Dedifferentiated amniotic fluid mesenchymal stem cell (primary cell): ENCODE measurements around the gene DCP1A.
"Not testable (repeated sequence)": the region's sequence is repeated elsewhere in the genome, so short reads cannot be mapped to it uniquely, and the experiment has no call there.

Experiments
- DNase-seq: peaks from one replicate; pipeline ENCODE4 v3.0.0-alpha.2; 2016; ENCODE audit errors: extremely low spot score

The DCP1A gene

DNA sequence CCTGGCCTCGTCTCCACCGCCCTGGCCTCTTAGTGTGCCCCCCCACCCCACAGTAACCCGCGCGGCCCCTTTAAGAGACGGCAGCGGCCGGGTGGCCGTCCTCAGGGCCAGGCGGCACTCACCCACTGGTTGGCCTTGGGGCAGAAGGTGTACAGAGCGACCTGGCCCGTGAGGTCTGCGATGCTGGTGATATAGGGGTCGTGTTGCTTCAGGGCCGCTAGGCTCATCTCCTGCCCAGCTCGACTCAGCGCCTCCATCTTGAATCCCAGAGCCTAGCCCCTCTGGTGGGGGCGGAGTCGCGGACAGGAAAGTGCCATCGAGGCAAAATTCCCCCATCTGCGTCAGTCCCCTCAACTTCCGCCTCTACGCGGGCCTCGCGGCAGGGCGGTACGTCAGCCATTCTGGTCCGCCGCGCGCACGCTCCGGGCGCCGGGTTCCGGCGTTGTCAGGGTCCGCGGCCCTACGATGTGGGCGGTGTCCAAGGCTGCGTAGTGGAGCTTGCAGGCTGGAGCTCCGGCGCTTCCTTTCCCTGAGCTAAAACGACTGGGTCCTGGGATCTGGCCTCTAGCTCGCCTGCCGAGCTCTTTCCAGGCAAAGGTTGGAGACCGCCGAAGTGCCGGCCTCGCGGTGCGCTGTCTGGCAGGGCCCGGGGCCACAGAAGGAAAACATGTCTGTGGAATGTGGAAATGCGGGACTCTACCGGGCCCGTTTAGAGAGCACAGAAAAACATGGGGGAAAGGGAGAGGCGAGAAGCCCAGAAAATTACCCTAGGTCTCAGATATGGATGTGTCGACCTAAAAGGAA is at the start of gene DCP1A:
TSS of gene DCP1A (minus strand) at position 283 of the 804 bp plus-strand sequence. CDS start at position 257, 26 bp downstream.
- DNase-seq, result peak; percentile 96

DNA sequence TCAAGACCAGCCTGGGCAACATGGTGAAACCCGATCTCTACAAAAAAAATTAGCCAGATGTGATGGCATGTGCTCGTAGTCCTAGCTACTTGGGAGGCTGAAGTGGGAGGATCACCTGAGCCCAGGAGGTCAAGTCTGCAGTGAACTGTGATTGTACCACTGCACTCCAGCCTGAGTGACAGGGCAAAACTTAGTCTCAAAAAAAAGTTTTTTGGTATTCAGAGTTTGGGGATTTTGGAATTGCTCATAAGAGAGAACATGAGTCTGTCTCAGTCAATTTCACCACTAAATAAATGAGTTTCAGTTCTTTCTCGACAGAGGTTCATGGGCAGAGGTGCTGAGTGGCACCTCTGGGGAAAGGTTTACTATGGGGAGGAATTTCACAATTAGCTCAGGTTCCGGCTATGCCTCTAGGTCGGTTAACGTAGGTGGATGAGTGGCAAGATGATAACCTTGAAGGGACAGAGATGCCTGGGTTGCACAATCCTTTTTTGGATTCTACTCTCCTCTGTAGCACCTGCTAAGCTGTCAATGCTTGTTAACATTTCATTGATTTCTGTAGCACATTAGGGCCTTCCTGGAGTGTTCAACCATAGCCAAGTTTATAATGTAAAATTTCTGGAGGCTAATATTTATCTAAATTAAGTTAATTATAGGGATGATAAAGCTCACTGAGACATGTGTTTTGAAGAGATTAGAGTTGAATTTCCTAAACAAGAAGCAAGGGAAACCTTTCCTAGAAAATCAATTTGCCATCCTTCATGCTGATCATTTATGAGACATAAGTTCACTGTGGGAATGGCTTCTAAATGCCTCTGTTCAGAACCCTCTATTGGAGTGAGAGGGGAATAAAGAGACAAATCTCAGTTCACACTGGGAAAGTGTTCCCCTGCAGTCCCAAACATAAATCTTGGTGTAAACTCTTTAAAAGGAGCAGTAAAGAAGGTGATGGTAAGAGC is 37.4 kb upstream of the DCP1A start:
- DNase-seq, result no peak

DNA sequence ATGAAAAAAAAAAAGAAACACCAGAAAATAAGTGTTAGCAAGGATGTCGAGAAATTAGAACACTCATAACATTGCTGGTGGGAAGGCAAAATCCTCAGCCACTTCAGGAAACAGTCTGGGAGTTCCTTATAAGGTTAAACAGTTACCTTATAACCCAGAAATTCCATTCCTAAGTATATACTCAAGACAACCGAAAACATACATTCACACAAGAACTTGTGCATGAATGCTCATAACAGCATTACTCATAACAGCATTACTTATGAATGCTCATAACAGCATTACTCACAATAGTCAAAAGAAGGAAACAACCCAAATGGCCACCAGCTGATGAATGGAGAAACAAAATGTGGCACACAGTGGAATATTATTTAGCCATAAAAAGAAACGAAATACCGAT is 34.8 kb upstream of the DCP1A start:
- no peak for DNase-seq

DNA sequence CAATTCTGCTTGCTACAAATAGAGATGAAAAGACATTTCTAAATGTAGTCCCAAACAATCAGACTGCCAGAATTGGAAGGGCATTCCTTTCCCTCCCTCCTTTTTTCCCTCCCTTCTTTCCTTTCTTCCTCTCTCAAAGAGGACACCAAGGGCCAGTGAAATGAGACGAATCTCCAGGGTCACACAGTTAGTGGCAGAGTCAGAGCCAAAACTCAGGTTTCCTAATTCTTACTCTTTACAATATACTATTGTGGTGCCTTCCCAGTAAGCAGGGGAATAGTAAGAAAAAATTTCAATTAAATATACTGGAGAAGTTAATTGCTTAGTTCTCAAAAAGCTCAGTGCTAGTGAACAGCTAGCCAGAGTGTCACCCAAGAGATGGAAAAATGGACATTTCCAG is 33.0 kb upstream of the DCP1A start:
- DNase-seq, result no peak

DNA sequence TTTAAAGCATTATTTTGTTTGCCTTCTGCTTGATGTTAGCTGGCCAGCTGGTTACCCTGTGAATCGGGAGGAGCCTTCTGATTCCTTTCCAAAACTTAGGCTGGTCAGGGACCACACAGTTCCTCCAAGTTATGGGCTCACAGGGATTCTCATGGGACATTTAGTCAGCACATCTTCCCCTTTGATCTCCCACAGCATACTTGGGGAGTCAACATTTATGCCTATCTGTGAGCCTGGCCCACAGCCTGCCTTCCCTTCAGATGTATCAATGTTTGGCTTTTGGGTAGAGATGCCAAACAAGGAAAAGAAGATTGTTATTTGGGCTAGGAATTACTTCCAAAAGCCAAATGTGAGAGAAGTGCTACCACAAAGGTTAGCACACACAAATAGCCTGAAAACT is 32.6 kb upstream of the DCP1A start:
- no peak for DNase-seq

DNA sequence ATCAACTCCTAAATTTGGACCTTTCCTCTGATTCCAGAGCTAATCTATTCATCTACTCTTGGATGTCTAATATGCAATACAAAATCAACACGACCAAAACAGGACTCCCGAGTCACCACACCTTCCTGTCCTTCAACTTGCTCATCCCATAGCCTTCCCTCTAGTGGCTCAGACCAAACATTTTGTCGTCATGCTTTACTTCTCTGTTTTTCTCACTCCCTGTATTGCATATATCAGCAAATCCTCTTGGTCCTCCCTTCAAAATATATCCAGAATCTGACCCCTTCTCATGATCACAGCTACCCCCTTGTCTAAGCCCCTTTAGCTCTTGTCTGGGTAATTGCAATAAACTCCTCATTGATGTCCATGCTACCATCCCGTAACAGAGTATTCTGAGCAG is 30.5 kb upstream of the DCP1A start:
- no peak for DNase-seq

DNA sequence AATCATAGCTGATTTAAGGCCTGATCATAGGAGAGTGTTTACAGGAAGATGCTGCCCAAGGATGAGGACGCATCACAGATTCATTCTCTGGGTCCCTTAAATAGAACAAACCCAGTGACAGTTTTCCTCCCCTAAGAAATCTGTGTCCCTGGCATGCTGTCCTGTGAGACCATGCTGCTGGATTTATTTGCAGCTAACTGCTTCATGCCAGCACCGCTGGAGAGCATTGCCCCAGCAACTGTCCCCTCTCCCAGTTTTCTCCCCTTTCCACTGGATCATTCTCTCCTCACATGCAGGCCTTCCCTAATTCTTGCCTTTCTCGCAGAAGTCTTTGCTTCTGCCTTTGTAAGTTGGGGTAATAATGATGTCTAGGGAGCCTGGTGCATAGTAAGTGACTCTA is 29.3 kb upstream of the DCP1A start:
- no peak for DNase-seq

DNA sequence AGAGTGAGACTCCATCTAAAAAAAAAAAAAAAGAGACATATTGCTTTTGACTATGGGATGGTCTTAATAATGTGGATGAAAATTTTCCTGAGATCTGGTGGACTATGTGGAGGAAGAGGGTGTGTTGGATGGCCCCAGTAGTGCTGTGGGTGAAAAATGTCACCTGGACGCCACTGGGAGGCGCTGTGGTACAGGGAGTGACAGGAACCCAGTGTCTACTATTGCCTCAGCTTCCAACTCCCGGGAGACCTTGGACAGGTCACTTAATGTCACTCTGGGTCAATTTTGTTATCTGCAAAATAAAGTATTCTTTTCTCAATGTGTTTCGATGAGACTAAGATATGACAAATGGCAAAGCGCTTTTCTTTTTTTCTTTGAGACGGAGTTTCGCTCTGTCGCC is 27.7 kb upstream of the DCP1A start:
- no peak for DNase-seq

DNA sequence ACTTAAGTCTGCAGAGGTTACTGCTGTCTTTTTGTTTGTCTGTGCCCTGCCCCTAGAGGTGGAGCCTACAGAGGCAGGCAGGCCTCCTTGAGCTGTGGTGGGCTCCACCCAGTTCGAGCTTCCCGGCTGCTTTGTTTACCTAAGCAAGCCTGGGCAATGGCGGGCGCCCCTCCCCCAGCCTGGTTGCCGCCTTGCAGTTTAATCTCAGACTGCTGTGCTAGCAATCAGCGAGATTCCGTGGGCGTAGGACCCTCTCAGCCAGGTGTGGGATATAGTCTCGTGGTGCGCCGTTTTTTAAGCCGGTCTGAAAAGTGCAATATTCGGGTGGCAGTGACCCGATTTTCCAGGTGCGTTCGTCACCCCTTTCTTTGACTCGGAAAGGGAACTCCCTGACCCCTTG is 23.4 kb upstream of the DCP1A start:
- not testable (repeated sequence) for DNase-seq

DNA sequence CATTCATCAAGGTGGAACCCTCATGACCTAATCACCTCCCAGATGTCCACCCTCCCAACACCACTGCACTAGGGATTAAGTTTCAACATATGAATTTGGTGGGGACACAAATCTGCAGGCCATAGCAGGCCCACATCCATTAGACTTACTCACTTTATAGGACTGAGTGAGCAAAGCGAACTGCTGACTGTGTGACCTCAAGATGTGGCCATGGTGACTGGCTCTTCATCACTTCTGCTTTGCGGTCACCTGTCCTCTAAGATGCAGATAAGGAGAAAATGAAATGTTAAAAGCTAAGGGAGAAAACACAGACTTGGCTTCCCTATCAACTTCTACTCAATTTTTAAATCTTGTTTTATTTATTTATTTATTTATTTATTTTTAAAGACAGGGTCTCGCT is 14.5 kb upstream of the DCP1A start:
- no peak for DNase-seq

DNA sequence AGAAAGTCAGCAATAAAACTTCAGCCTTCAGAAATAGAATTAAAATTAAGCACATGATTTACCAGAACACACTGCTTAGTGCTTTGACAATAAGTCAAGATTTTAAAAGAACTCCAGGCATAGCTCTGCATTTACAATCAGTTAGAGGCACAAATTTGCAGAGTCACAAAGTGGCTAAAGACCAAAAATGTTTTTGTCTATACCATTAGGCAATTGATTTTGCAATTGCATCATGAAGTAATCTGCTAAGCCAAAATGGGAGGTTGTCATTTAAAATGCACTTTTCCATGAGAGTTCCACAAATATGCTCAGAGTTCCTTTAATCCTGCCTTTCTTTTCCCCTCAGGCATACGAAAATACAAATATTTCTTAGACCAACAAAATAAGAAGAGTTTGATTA is 10.1 kb upstream of the DCP1A start:
- peak; percentile 47 for DNase-seq

DNA sequence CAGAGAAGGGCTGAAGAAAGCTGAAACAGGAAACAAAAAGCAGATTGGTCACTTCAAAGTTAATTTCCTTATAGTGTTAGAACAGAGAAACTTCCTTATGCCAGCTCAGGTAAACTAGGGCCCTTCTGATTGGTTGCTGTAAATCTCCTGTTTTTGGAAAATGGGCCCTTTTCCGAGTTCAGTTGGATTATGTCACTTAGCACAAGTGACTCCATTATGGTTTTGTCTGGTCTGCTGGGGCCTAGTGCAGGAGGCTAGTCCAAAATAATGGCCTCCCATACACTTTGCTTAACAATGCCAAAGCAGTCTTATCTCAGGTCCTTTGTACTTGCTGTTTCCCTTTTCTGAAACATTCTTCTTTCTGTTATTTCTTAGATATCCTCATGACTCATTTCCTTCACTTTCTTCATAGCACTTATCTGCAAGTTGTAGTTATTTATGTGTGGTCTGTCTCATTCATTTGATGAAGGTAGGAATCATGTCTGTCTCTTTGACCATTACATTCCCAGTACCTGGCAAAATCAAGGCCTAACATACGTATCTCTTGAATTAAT is 7.7 kb upstream of the DCP1A start:
- no peak for DNase-seq

DNA sequence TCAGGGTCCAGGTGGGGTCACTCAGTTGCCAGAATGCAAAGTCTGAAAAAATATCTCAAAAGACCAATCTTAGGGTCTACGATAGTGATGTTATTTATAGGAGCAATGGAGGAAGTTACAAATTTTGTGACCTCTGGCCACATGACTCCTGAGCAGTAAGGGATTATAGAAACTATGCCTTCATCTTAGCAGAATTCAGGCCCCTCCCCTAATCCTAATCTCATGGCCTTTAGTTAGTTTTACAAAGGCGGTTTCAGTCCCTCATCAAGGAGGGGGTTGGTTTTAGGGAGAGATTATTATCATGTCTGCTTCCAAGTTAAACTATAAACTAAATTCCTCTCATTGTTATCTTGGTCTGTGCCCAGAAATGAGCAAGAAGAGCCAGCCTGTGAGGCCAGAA is 5.9 kb upstream of the DCP1A start:
- no peak for DNase-seq

DNA sequence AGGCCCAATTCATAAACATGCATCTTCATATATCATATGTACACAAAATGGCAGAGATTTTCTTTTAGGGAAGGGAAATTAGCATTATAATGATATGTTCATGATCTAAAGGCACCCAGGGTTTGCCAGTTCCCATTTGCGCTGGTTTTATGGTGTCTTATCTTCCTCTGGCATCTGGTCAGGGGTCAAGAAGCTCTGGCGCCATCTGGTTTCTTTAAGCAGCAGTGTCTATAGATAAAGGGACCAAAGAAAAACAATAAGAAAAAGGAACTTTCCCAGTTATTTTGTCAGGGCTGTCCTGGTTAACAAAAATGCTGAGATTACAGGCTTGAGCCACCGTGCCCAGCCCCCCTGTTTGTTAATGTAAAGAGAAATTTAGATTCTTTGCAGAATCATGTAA is 3.3 kb upstream of the DCP1A start:
- DNase-seq, result no peak

DNA sequence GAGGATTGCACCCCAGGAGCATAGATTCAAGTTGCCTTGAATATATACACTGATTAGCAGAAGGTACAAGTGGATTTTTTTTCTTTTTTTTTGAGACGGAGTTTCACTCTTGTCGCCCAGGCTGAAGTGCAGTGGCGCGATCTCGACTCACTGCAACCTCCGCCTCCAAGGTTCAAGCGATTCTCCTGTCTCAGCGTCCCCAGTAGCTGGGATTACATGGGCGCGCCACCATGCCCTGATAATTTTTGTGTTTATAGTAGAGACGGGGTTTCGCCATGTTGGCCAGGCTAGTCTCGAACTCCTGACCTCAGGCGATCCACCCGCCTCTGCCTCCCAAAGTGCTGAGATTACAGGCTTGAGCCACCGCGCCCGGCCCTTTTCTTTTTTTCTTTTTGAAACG is 775 bp upstream of the DCP1A start:
- DNase-seq, result not testable (repeated sequence)

DNA sequence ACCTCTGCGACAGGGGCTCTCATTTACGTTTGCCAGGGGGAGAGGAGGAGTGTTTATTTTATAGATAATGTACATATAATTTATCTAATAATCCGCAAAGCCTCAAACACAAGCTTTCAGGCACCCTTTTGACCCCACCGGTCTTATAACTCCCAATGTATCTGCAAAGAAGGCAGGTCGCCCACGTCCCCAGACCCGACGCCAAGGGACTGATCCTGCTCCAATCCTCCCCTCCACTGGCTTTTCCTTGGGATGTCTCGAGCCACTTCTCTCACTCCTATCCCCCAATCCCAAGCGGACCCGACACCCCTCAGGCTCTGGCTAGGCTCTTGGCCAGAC is 452 bp downstream of the DCP1A start:
- DNase-seq, result no peak

DNA sequence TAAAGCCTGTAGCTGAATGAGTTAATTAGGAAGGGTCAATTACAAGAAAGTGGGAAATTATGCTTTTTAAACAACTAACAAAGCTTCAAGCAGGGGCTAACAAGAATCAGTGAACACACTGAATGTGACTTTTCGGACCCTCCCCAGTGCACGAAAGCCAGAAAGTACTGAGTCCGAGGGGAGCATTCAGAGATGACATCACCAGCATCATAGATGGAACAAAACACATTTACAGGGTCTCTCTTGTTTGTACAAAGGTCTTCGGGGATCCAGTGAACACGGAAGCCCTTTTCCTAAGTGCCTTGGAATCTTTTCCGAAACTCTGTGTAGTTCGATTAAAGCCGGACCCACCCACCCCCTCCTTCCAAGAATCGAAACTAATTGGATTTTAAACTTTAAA is 829 bp downstream of the DCP1A start:
- DNase-seq, result no peak

DNA sequence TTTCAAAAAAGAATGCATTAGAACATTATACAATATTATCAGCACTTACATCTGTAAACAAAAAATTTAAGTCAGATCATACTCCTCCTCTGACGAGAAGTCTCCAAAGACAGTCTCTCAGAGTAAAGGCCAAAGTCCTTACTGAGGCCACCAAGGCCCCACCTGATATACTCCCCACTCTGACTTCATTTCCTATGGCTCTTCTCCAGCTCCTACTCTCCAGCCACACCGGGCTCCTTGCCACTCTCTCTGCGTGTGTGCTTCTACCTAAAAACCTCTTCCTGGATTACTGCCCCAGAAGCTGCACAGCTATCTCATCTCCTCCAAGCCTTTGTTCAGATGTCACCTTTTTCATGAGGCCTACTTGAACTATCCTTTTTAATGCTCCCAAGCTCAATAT is 5.0 kb downstream of the DCP1A start:
- no peak for DNase-seq

DNA sequence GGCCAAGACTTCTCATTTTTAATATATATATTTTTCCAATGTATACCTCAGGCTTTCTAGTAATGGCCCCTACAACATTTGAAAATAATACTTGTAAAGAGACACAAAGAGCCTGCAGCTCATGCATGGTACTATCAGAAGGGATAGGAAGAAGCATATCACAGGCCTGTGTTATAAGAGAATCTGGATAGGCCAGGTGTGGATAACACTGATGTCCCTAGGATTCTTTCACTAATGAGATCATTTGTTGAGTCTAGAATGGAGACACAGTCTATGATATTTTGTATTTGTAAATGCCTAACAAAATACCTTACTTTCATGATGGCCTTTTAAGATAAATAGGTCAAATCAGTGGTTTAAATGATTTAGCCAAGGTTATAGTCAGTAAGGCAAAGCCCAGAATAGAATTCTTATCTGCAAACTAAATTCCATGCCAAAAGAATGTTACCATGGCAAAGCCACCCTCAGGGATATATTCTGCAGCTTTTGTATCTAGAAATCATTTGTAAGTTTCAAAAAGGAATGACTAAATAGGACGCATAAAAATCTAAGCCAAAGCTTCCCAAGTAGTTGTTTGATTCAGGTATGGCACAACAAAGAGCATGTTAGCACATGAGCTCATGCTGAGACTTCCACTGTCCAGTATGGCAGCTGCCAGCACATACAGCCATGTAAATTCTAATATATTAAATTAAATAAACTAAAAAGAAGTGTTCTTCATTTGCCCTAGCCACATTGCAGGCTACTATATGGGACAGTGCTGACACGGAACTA is 10.0 kb downstream of the DCP1A start:
- no peak for DNase-seq

DNA sequence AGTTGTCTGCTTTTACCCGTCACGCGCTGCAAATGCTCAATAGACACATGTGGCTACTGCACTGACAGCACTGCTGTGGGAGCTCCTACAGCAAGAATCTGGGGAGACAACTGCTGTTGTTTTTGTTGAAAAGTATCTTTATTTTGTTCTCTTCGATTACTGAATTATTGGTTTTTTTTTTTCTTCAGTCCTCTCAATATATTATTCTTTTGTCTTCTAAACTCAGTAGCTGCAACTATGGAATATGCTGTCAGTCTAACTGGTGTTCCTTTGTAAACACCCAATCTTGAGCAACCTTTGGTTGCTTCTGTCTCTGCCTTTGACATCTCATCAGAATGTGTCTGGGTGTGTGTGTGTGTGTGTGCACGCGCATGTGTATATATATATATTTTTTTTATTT is 12.6 kb downstream of the DCP1A start:
- no peak for DNase-seq

DNA sequence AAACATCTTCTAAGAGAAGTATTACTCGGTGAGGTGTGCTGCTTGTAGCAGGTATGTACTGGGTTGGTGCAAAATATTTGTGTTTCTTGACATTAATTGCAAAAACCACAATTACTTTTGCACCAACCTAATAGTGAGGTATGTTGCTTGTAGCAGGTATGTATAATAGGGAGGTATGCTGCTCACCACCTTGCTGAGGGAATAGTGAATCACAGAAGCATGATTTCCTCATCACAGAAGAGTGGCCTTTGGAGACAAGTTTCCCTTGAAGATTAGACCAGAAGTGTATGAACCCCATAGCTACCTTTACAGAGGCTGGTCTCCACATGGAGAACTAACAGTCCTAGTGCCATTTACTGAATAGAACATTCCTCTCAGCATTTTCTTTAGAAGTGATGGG is 15.5 kb downstream of the DCP1A start:
- no peak for DNase-seq

DNA sequence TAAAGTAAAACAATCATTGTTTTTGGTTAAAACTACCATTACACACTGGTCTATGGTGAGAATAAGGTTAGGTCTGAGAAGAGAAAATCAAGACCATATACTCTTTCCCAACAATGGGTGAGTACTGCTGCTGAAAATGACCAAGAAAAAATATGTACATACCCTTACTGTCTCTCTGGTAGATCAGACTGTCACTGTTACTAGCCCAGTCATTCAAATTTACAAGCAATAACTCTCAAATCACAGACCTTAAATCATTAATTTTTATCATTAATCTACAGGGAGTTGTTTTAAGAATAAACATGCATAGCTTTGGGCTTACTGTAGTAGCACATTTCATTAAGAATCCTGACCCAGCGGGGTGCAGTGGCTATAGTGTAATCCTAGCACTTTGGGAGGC is 17.4 kb downstream of the DCP1A start:
- no peak for DNase-seq
